ENCODE data around the gene DTX3L. TPM values are rescaled to one million over a fixed set of nuclear protein-coding genes. Genes with fewer than 3 reads are reported as not detected.

Gene DTX3L
- total and polyA plus RNA-seq, 2 of the 13 experiments (the other 11 are each of a cell fraction or from before 2014, with no cell fraction given) = 2.5 to 10.9 TPM

- TF ChIP-seq NFE2 (CRISPR knock-in tag; IDR thresholded peaks at IDR 0.05) = no peak
- no peak for TF ChIP-seq NR3C1 (CRISPR knock-in tag; IDR thresholded peaks at IDR 0.05)
- TF ChIP-seq, protein P1, sequence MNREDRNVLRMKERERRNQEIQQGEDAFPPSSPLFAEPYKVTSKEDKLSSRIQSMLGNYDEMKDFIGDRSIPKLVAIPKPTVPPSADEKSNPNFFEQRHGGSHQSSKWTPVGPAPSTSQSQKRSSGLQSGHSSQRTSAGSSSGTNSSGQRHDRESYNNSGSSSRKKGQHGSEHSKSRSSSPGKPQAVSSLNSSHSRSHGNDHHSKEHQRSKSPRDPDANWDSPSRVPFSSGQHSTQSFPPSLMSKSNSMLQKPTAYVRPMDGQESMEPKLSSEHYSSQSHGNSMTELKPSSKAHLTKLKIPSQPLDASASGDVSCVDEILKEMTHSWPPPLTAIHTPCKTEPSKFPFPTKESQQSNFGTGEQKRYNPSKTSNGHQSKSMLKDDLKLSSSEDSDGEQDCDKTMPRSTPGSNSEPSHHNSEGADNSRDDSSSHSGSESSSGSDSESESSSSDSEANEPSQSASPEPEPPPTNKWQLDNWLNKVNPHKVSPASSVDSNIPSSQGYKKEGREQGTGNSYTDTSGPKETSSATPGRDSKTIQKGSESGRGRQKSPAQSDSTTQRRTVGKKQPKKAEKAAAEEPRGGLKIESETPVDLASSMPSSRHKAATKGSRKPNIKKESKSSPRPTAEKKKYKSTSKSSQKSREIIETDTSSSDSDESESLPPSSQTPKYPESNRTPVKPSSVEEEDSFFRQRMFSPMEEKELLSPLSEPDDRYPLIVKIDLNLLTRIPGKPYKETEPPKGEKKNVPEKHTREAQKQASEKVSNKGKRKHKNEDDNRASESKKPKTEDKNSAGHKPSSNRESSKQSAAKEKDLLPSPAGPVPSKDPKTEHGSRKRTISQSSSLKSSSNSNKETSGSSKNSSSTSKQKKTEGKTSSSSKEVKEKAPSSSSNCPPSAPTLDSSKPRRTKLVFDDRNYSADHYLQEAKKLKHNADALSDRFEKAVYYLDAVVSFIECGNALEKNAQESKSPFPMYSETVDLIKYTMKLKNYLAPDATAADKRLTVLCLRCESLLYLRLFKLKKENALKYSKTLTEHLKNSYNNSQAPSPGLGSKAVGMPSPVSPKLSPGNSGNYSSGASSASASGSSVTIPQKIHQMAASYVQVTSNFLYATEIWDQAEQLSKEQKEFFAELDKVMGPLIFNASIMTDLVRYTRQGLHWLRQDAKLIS (CRISPR knock-in tag; IDR thresholded peaks at IDR 0.05) = no peak
- TF ChIP-seq EEA1 (CRISPR knock-in tag; IDR thresholded peaks at IDR 0.05; ENCODE audit: borderline replicate concordance) = no peak
- no peak for TF ChIP-seq HNRNPLL (IDR thresholded peaks at IDR 0.05; ENCODE audit: low read depth, low read length, poor library complexity, severe bottlenecking)
- TF ChIP-seq MYC (CRISPR knock-in tag; IDR thresholded peaks at IDR 0.05; ENCODE audit: borderline replicate concordance) = no peak
- no peak for TF ChIP-seq MBD4 (IDR thresholded peaks at IDR 0.05; ENCODE audit: borderline replicate concordance, low read length)
- TF ChIP-seq IRX3 (CRISPR knock-in tag; IDR thresholded peaks at IDR 0.05; ENCODE audit: borderline replicate concordance, low read depth) = no peak
- TF ChIP-seq, protein P2, sequence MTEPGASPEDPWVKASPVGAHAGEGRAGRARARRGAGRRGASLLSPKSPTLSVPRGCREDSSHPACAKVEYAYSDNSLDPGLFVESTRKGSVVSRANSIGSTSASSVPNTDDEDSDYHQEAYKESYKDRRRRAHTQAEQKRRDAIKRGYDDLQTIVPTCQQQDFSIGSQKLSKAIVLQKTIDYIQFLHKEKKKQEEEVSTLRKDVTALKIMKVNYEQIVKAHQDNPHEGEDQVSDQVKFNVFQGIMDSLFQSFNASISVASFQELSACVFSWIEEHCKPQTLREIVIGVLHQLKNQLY (CRISPR knock-in tag; IDR thresholded peaks at IDR 0.05) = no peak
- TF ChIP-seq, protein P3, sequence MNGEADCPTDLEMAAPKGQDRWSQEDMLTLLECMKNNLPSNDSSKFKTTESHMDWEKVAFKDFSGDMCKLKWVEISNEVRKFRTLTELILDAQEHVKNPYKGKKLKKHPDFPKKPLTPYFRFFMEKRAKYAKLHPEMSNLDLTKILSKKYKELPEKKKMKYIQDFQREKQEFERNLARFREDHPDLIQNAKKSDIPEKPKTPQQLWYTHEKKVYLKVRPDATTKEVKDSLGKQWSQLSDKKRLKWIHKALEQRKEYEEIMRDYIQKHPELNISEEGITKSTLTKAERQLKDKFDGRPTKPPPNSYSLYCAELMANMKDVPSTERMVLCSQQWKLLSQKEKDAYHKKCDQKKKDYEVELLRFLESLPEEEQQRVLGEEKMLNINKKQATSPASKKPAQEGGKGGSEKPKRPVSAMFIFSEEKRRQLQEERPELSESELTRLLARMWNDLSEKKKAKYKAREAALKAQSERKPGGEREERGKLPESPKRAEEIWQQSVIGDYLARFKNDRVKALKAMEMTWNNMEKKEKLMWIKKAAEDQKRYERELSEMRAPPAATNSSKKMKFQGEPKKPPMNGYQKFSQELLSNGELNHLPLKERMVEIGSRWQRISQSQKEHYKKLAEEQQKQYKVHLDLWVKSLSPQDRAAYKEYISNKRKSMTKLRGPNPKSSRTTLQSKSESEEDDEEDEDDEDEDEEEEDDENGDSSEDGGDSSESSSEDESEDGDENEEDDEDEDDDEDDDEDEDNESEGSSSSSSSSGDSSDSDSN (CRISPR knock-in tag; IDR thresholded peaks at IDR 0.05) = no peak
- TF ChIP-seq ELF4 (CRISPR knock-in tag; IDR thresholded peaks at IDR 0.05; ENCODE audit: borderline replicate concordance) = no peak
- no peak; the same call in 1 of the 2 replicates for TF ChIP-seq ZNF792 (CRISPR knock-in tag; IDR thresholded peaks at IDR 0.05)
- TF ChIP-seq YY1 (IDR thresholded peaks at IDR 0.05; ENCODE audit: insufficient read depth, insufficient replicate concordance, low read depth, low read length) = no peak
- no peak for TF ChIP-seq REL (CRISPR knock-in tag; conservative IDR thresholded peaks at IDR 0.05)
- no peak for TF ChIP-seq ZBTB26 (CRISPR knock-in tag; IDR thresholded peaks at IDR 0.05; ENCODE audit: borderline replicate concordance)
- no peak for TF ChIP-seq HDAC6 (IDR thresholded peaks at IDR 0.05; ENCODE audit: low read depth, low read length)
- no peak for TF ChIP-seq JARID2 (CRISPR knock-in tag; IDR thresholded peaks at IDR 0.05; ENCODE audit: insufficient replicate concordance)
- no peak for TF ChIP-seq ZNF329 (CRISPR knock-in tag; IDR thresholded peaks at IDR 0.05; ENCODE audit: low read depth)
- TF ChIP-seq ZNF138 (CRISPR knock-in tag; IDR thresholded peaks at IDR 0.05; ENCODE audit: low read depth) = no peak
- 0 out of 4 replicates have a peak, but pooled peaks of 1 of the 2 experiments have one; percentile 26 for TF ChIP-seq KLF16 (CRISPR knock-in tag; IDR thresholded peaks at IDR 0.05)
- TF ChIP-seq JUN (CRISPR knock-in tag; IDR thresholded peaks at IDR 0.05) = peak; percentile 41; the same call in 1 of the 2 replicates
- no peak for TF ChIP-seq ZNF3 (CRISPR knock-in tag; IDR thresholded peaks at IDR 0.05)
- TF ChIP-seq ZBTB7B (CRISPR knock-in tag; IDR thresholded peaks at IDR 0.05) = no peak
- TF ChIP-seq ZNF224 (CRISPR knock-in tag; IDR thresholded peaks at IDR 0.05) = no peak
- TF ChIP-seq NFIC (IDR thresholded peaks at IDR 0.05; ENCODE audit: low read length) = no peak
Observed at GRCh38 chr3:122572940-122573412, 8.8 kb downstream of the DTX3L start (continued).

Measured in HepG2 (cell line).